Measurements from ENCODE around the gene FAS. TPM values are rescaled to one million over a fixed set of nuclear protein-coding genes. Genes with fewer than 3 reads are reported as not detected.

The FAS gene
- total and polyA plus RNA-seq, 2 experiments from 2014 or later: 3.1 to 4.3 TPM

- DNase-seq (ENCODE audit: low spot score): no peak
- Histone ChIP-seq H3K4me3 (no peak overlapping the region), H3F3A (replicated peaks; ENCODE audit: low read depth) (no peaks in the 10 kb centered on the region), H3K9me2 (ENCODE audit: insufficient read depth) (no peaks in the 10 kb centered on the region), H3K27me3 (ENCODE audit: insufficient read depth) (no peaks in the 10 kb centered on the region), H3K36me3 (ENCODE audit: insufficient read depth) (no peaks in the 10 kb centered on the region), H3K27ac (ENCODE audit: low read depth) (no peak overlapping the region), H4K20me1 (replicated peaks; ENCODE audit: insufficient read depth) (no peaks in the 10 kb centered on the region), H3K4me1 (ENCODE audit: insufficient read depth) (no peaks in the 10 kb centered on the region), H3K4me2 (no peak overlapping the region), H2AFZ (no peak overlapping the region), H3K79me2 (replicated peaks; ENCODE audit: insufficient read depth) (no peaks in the 10 kb centered on the region)
- Mint-ChIP-seq H3K4me1 (peaks cover 10% of the 10 kb centered on the region; the same call in 2 of the 3 replicates), H3K27ac (no peak overlapping the region), H3K36me3 (ENCODE audit: low read depth) (no peaks in the 10 kb centered on the region), H3K9me3 (no peaks in the 10 kb centered on the region), H3K4me3 (no peak overlapping the region), H3K27me3 (ENCODE audit: insufficient read depth, low read depth, poor library complexity) (peaks cover 2% of the 10 kb centered on the region)
- TF ChIP-seq EZH2 (IDR thresholded peaks at IDR 0.05; ENCODE audit: low read depth, unreplicated experiment) (no peak), ZNF462 (CRISPR knock-in tag; IDR thresholded peaks at IDR 0.05) (no peak)
- no peak for ATAC-seq
These were observed 8.2 kb upstream of the FAS start for GRCh38 chr10:88982366-88982765.

- H3K27ac ChIP-seq (ENCODE audit: low read depth): no peak overlapping the region
- no peaks in the 10 kb centered on the region for H3K4me1 ChIP-seq (ENCODE audit: insufficient read depth)
- no peaks in the 10 kb centered on the region for H3K36me3 ChIP-seq (ENCODE audit: insufficient read depth)
- H3K27ac Mint-ChIP-seq: no peak overlapping the region
- no peak overlapping the region for H3K4me3 Mint-ChIP-seq
- no peaks in the 10 kb centered on the region for H3K9me2 ChIP-seq (ENCODE audit: insufficient read depth)
- TF ChIP-seq POLR2AphosphoS5 (IDR thresholded peaks at IDR 0.05; ENCODE audit: low read depth) (no peak), STAT1 (IDR thresholded peaks at IDR 0.05; ENCODE audit: unreplicated experiment) (no peak), JUNB (IDR thresholded peaks at IDR 0.05; ENCODE audit: unreplicated experiment) (no peak), ZNF331 (CRISPR knock-in tag; IDR thresholded peaks at IDR 0.05; ENCODE audit: low read depth) (no peak), EZH2 (IDR thresholded peaks at IDR 0.05; ENCODE audit: low read depth, unreplicated experiment) (no peak), ZNF114 (CRISPR knock-in tag; IDR thresholded peaks at IDR 0.05) (no peak), ETS1 (IDR thresholded peaks at IDR 0.05) (no peak)
- H3K9me3 Mint-ChIP-seq: no peaks in the 10 kb centered on the region
- peaks cover 2% of the 10 kb centered on the region for H3K27me3 Mint-ChIP-seq (ENCODE audit: insufficient read depth, low read depth, poor library complexity)
- H3K4me3 ChIP-seq: no peak overlapping the region
- H2AFZ ChIP-seq: no peak overlapping the region
- DNase-seq (ENCODE audit: low spot score) (no peak), ATAC-seq (no peak)
- H3F3A ChIP-seq (replicated peaks; ENCODE audit: low read depth): no peaks in the 10 kb centered on the region
- H3K4me2 ChIP-seq: no peak overlapping the region
- no peaks in the 10 kb centered on the region for H3K27me3 ChIP-seq (ENCODE audit: insufficient read depth)
- peaks cover 10% of the 10 kb centered on the region; the same call in 2 of the 3 replicates for H3K4me1 Mint-ChIP-seq
- no peaks in the 10 kb centered on the region for H4K20me1 ChIP-seq (replicated peaks; ENCODE audit: insufficient read depth)
- H3K36me3 Mint-ChIP-seq (ENCODE audit: low read depth): no peaks in the 10 kb centered on the region
- H3K79me2 ChIP-seq (replicated peaks; ENCODE audit: insufficient read depth): no peaks in the 10 kb centered on the region
These were observed 7.4 kb upstream of the FAS start for GRCh38 chr10:88983206-88983605.
